Calu3 (cell line): ENCODE measurements around the gene SCART1. TPM values are rescaled to one million over a fixed set of nuclear protein-coding genes. Genes with fewer than 3 reads are reported as not detected.

Experiments used
- BruUV-seq: library from RNA; stranded (reverse); fragments of 400-500 nt; replicated peaks from 2 replicates; lab custom pipeline; 2021; lab: Mats Ljungman, UMichigan
- CTCF ChIA-PET: fragments of 300-600 bp; sonication (Branson Sonifier 250); formaldehyde crosslinking; loops from one replicate; lab custom pipeline; 2022; ENCODE audit warnings: antibody characterized with exemption; lab: Charles Lee
- DNase-seq: peaks from one replicate; pipeline ENCODE4 v3.0.0; 2022
- H3K27ac Mint-ChIP-seq: one replicate; pipeline ENCODE4 v1.8.0; 2022; ENCODE audit warnings: mixed read lengths; ENCODE audit not compliant: unreplicated experiment
- H3K27me3 Mint-ChIP-seq: one replicate; pipeline ENCODE4 v1.8.0; 2022; ENCODE audit warnings: mixed read lengths; ENCODE audit not compliant: unreplicated experiment
- H3K36me3 Mint-ChIP-seq: one replicate; pipeline ENCODE4 v1.8.0; 2022; ENCODE audit warnings: mild to moderate bottlenecking, moderate library complexity, mixed read lengths; ENCODE audit not compliant: insufficient read depth, unreplicated experiment
- H3K4me1 Mint-ChIP-seq: one replicate; pipeline ENCODE4 v1.8.0; 2022; ENCODE audit warnings: mild to moderate bottlenecking, low read depth, mixed read lengths; ENCODE audit not compliant: unreplicated experiment
- H3K4me3 Mint-ChIP-seq: one replicate; pipeline ENCODE4 v1.8.0; 2022; ENCODE audit warnings: mild to moderate bottlenecking, low read depth, moderate library complexity, mixed read lengths; ENCODE audit not compliant: unreplicated experiment
- H3K9me3 Mint-ChIP-seq: one replicate; pipeline ENCODE4 v1.8.0; 2022; ENCODE audit warnings: low read depth, mixed read lengths; ENCODE audit not compliant: unreplicated experiment
- CTCF ChIP-seq: fragments of 200-600 bp; IDR thresholded peaks from one replicate; pipeline ENCODE4 v1.8.0; 2022; ENCODE audit warnings: antibody characterized with exemption; ENCODE audit not compliant: unreplicated experiment
- intact Hi-C: fragments of 100-400 bp; cut with micrococcal nuclease; formaldehyde crosslinking; loops from one replicate; pipeline ENCODE4 v1.10.0; 2022; ENCODE audit not compliant: unreplicated experiment
- total RNA-seq: library from RNA; stranded (reverse); gene quantifications from 2 replicates; pipeline ENCODE4 v1.2.3, GENCODE V29; 2022

Gene SCART1
- total RNA-seq, 1 experiment from 2014 or later: 1.8 TPM

GRCh38 chr10:133419211-133419950, 34.4 kb upstream of the SCART1 start:
- H3K9me3 Mint-ChIP-seq: no peaks in the 10 kb centered on the region
- no peaks in the 10 kb centered on the region for H3K27me3 Mint-ChIP-seq
- no peak for TF ChIP-seq CTCF
- no TSS peak for BruUV-seq
- no peak overlapping the region for H3K27ac Mint-ChIP-seq
- CTCF ChIA-PET: no interaction called here
- intact Hi-C loops: no loop called here
- no peak for DNase-seq
- H3K4me1 Mint-ChIP-seq: no peaks in the 10 kb centered on the region
- no peak overlapping the region for H3K4me3 Mint-ChIP-seq
- peaks cover 14% of the 10 kb centered on the region for H3K36me3 Mint-ChIP-seq

GRCh38 chr10:133420028-133420427, 33.7 kb upstream of the SCART1 start:
- Mint-ChIP-seq H3K9me3 (no peaks in the 10 kb centered on the region), H3K27me3 (no peaks in the 10 kb centered on the region), H3K36me3 (peaks cover 14% of the 10 kb centered on the region), H3K4me1 (no peaks in the 10 kb centered on the region), H3K4me3 (no peak overlapping the region), H3K27ac (no peak overlapping the region)
- intact Hi-C loops: no loop called here
- no peak for DNase-seq
- CTCF ChIA-PET: no interaction called here
- BruUV-seq: no TSS peak
- TF ChIP-seq CTCF: no peak

GRCh38 chr10:133420579-133420978, 33.2 kb upstream of the SCART1 start:
- no peaks in the 10 kb centered on the region for H3K4me1 Mint-ChIP-seq
- no peak overlapping the region for H3K27ac Mint-ChIP-seq
- H3K9me3 Mint-ChIP-seq: no peaks in the 10 kb centered on the region
- CTCF ChIA-PET: no interaction called here
- H3K4me3 Mint-ChIP-seq: no peak overlapping the region
- intact Hi-C loops: no loop called here
- no peaks in the 10 kb centered on the region for H3K27me3 Mint-ChIP-seq
- no peak for TF ChIP-seq CTCF
- no peak for DNase-seq
- no TSS peak for BruUV-seq
- peaks cover 14% of the 10 kb centered on the region for H3K36me3 Mint-ChIP-seq

GRCh38 chr10:133421336-133422222, 32.2 kb upstream of the SCART1 start:
- BruUV-seq: no TSS peak
- intact Hi-C loops: no loop called here
- Mint-ChIP-seq H3K4me3 (no peak overlapping the region), H3K36me3 (peaks cover 14% of the 10 kb centered on the region), H3K4me1 (no peaks in the 10 kb centered on the region), H3K27me3 (no peaks in the 10 kb centered on the region), H3K9me3 (no peaks in the 10 kb centered on the region), H3K27ac (no peak overlapping the region)
- DNase-seq: no peak
- CTCF ChIA-PET: no interaction called here
- TF ChIP-seq CTCF: no peak
